Transverse colon (tissue), 4 donors: ENCODE measurements around the gene SOCS1. TPM values are rescaled to one million over a fixed set of nuclear protein-coding genes. Genes with fewer than 3 reads are reported as not detected.

Source experiments
- DNase-seq: peaks from one replicate; pipeline ENCODE4 v3.0.0-alpha.2; 2019
- H3K27ac ChIP-seq, 4 donors: fragments of 200-600 bp; sonication (generic); 2 replicates each; pipeline ENCODE4 v1.5.1; 2016 to 2018; ENCODE audit warnings: inconsistent platforms in 4 of 4
- H3K27me3 ChIP-seq: fragments of 200-600 bp; sonication (generic); 2 replicates; pipeline ENCODE4 v1.5.1; 2017; ENCODE audit warnings: inconsistent platforms
- H3K36me3 ChIP-seq, 4 donors: fragments of 200-600 bp; sonication (generic); 2 replicates each; pipeline ENCODE4 v1.5.1; 2017 to 2019; ENCODE audit warnings: inconsistent platforms in 4 of 4
- H3K4me1 ChIP-seq, 4 donors: fragments of 200-600 bp; sonication (generic); 2 replicates each; pipeline ENCODE4 v1.5.1; 2017 to 2020; ENCODE audit warnings: inconsistent platforms in 4 of 4
- H3K4me3 ChIP-seq, 4 donors: fragments of 200-600 bp; sonication (generic); 1 replicate in 1 of 4; 2 replicates in 3 of 4; pipeline versions ENCODE4 v1.5.1 to v1.6.1; 2017 to 2019; ENCODE audit warnings: inconsistent platforms in 4 of 4
- H3K9me3 ChIP-seq, 2 donors: fragments of 200-600 bp; sonication (generic); 2 replicates each; pipeline ENCODE4 v1.5.1; 2017 to 2019; ENCODE audit warnings: inconsistent platforms in 2 of 2
- CTCF ChIP-seq, 5 experiments: fragments of 200-600 bp in 3 of 5; fragments of 450-650 bp in 2 of 5; sonication (generic) in 3 of 5; IDR thresholded peaks; 1 replicate in 2 of 5; 2 replicates in 3 of 5; pipeline ENCODE4 v1.5.1; 2016 to 2017; ENCODE audit warnings: antibody characterized with exemption in 5 of 5, inconsistent platforms in 3 of 5, mild to moderate bottlenecking in 2 of 5, moderate library complexity in 1 of 5
- EP300 ChIP-seq: sonication (generic); formaldehyde crosslinking; IDR thresholded peaks from one replicate; pipeline ENCODE4 v1.6.1; 2017; ENCODE audit warnings: antibody characterized with exemption, low read depth
- POLR2A ChIP-seq: fragments of 450-650 bp; IDR thresholded peaks from one replicate; pipeline ENCODE4 v1.6.1; 2016; ENCODE audit warnings: antibody characterized with exemption, mild to moderate bottlenecking, moderate library complexity
- POLR2AphosphoS5 ChIP-seq, 3 donors: sonication (generic); formaldehyde crosslinking; IDR thresholded peaks; one replicate each; pipeline ENCODE4 v1.6.1; 2016; ENCODE audit warnings: antibody characterized with exemption in 3 of 3
- WGBS, 2 donors: methylation state at CpG; one replicate each; pipeline ENCODE4 v1.1.5; 2018; ENCODE audit warnings: low coverage in 1 of 2; 5-methylcytosine and 5-hydroxymethylcytosine counted together
- in situ Hi-C, 4 donors: fragments of 200-750 bp; cut with MboI; loops; one replicate each; pipeline versions ENCODE4 v1.15.0 to v1.15.1; 2017; ENCODE audit warnings: low sequenced_read_pairs in 3 of 4, low pct_ligation_motif_present in 1 of 4, low pct_unique_long_range_greater_than_20kb in 1 of 4
- intact Hi-C: fragments of 100-400 bp; cut with DNase I; formaldehyde crosslinking; loops from one replicate; pipeline ENCODE4 v1.15.1; 2023; ENCODE audit warnings: low total_unique reads
- total RNA-seq, 4 donors: library from RNA; depleted of rRNA; stranded (reverse); fragments of >200 nt; gene quantifications; one replicate each; pipeline ENCODE4 v1.1.0, GENCODE V29; 2016

The SOCS1 gene
- total RNA-seq, 4 donors from 2014 or later: 2.2 to 17.6 (median 10.8) TPM

GRCh38 chr16:11289202-11289601 is 33.2 kb upstream of the SOCS1 start:
- Histone ChIP-seq H3K9me3 (no peaks in the 10 kb centered on the region), H3K4me1 (no peaks in the 10 kb centered on the region), H3K36me3 (no peaks in the 10 kb centered on the region), H3K27me3 (no peaks in the 10 kb centered on the region), H3K27ac (no peak overlapping the region), H3K4me3 (no peak overlapping the region)
- TF ChIP-seq POLR2A (no peak), EP300 (no peak)
- no peak for DNase-seq
- WGBS, 2 donors: 94% methylated on average over 2 of the region's 2 CpGs; no CpG with 5 or more reads in 1 of the 2 donors
- in situ Hi-C loops: no loop called here
- intact Hi-C loops: no loop called here

- no peak for DNase-seq
- no peaks in the 10 kb centered on the region for H3K9me3 ChIP-seq
- in situ Hi-C loops: no loop called here
- H3K27ac ChIP-seq: no peak overlapping the region
- 86 to 95% methylated on average over 2 of the region's 2 CpGs for WGBS, 2 donors
- no peak overlapping the region for H3K4me3 ChIP-seq
- H3K4me1 ChIP-seq: no peaks in the 10 kb centered on the region
- intact Hi-C loops: no loop called here
- TF ChIP-seq EP300 (no peak), POLR2A (no peak), CTCF (IDR thresholded peaks at IDR 0.05) (no peak), POLR2AphosphoS5 (IDR thresholded peaks at IDR 0.05) (no peak)
- H3K27me3 ChIP-seq: no peaks in the 10 kb centered on the region
- H3K36me3 ChIP-seq: no peaks in the 10 kb centered on the region
These were observed 29.8 kb upstream of the SOCS1 start for GRCh38 chr16:11285842-11286241.

- WGBS, 2 donors: 60 to 74% methylated on average over 1 to 4 of the region's 4 CpGs
- TF ChIP-seq EP300 (no peak), POLR2AphosphoS5 (IDR thresholded peaks at IDR 0.05) (no peak), CTCF (IDR thresholded peaks at IDR 0.05) (no peak), POLR2A (no peak)
- intact Hi-C loops: no loop called here
- peaks cover 0 to 6% (median 0%) of the 10 kb centered on the region in 4 donors for H3K4me1 ChIP-seq
- H3K27ac ChIP-seq: no peak overlapping the region
- H3K9me3 ChIP-seq: no peaks in the 10 kb centered on the region
- no peaks in the 10 kb centered on the region for H3K36me3 ChIP-seq
- no peak overlapping the region for H3K4me3 ChIP-seq
- H3K27me3 ChIP-seq: no peaks in the 10 kb centered on the region
- no peak for DNase-seq
- in situ Hi-C loops: no loop called here
These were observed 27.8 kb upstream of the SOCS1 start for GRCh38 chr16:11283820-11284248.

- no peaks in the 10 kb centered on the region for H3K27me3 ChIP-seq
- WGBS, 2 donors: 87 to 97% methylated on average over 8 to 25 of the region's 25 CpGs
- H3K9me3 ChIP-seq: no peaks in the 10 kb centered on the region
- no peak within 1 kb of the TSS for H3K27ac ChIP-seq
- no peak within 1 kb of the TSS for H3K4me3 ChIP-seq
- H3K36me3 ChIP-seq: no peaks in the 10 kb centered on the region
- intact Hi-C loops (no loop called here), in situ Hi-C loops (no loop called here)
- TF ChIP-seq EP300 (no peak), CTCF (IDR thresholded peaks at IDR 0.05) (no peak), POLR2A (no peak), POLR2AphosphoS5 (IDR thresholded peaks at IDR 0.05) (no peak)
- H3K4me1 ChIP-seq: peaks cover 0 to 6% (median 0%) of the 10 kb centered on the region in 4 donors
- no peak for DNase-seq
These were observed 24.9 kb upstream of the SOCS1 start, which contains the start of gene PRM1 for GRCh38 chr16:11280616-11281522. Gene PRM1, minus strand, starts transcription at chr16:11281330. Its CDS starts 92 bp downstream, at chr16:11281238.
